Panc1 (cell line): ENCODE results near the gene HCFC1.

Experiments
- SIN3A ChIP-seq: IDR thresholded peaks from 2 replicates; pipeline ENCODE4 v1.6.1; 2012; ENCODE audit warnings: low read depth, mild to moderate bottlenecking, low read length, moderate library complexity, borderline replicate concordance; ENCODE audit not compliant: insufficient read depth
- TF ChIP-seq, protein P1 (sequence below): fragments of 450-650 bp; IDR thresholded peaks from 2 replicates; pipeline ENCODE4 v1.5.1; 2017; ENCODE audit warnings: mild to moderate bottlenecking

DNA sequence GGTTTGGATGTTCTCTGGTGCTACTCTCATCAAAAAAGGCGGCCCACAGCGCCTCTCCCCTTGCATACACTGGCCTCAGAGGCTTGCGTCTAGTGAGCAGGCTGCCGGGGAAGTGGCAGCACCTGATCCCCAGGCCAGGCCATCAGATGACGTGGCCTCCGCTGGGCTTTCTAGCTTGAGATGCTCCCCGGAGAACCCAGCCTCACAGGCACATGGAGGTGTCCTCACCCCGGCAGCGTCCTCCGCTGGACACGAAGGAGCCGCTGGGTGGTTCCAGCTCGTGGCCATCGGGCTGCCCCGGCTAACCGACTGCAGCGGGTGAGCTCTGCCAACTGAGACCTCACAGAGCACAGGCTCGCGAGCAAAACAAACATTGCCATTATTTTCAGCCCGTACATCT is 35.3 kb upstream of the HCFC1 start:
- TF ChIP-seq, protein P1, sequence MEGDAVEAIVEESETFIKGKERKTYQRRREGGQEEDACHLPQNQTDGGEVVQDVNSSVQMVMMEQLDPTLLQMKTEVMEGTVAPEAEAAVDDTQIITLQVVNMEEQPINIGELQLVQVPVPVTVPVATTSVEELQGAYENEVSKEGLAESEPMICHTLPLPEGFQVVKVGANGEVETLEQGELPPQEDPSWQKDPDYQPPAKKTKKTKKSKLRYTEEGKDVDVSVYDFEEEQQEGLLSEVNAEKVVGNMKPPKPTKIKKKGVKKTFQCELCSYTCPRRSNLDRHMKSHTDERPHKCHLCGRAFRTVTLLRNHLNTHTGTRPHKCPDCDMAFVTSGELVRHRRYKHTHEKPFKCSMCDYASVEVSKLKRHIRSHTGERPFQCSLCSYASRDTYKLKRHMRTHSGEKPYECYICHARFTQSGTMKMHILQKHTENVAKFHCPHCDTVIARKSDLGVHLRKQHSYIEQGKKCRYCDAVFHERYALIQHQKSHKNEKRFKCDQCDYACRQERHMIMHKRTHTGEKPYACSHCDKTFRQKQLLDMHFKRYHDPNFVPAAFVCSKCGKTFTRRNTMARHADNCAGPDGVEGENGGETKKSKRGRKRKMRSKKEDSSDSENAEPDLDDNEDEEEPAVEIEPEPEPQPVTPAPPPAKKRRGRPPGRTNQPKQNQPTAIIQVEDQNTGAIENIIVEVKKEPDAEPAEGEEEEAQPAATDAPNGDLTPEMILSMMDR = no peak
- TF ChIP-seq SIN3A = no peak
